Upper lobe of left lung (tissue), 6 donors: Measurements from ENCODE around the gene LRP8. TPM values are rescaled to one million over a fixed set of nuclear protein-coding genes. Genes with fewer than 3 reads are reported as not detected.

Experiments used
- ATAC-seq, 2 donors: fragments of 200-7000 bp; cut with Tn5 transposase; one replicate each; pipeline ENCODE4 v1.9.1; 2022; ENCODE audit warnings: mild to moderate bottlenecking in 2 of 2, moderate library complexity in 2 of 2; ENCODE audit not compliant: low FRiP score in 2 of 2
- DNase-seq, 2 donors: peaks; one replicate each; pipeline ENCODE4 v3.0.0-alpha.2; 2019 to 2020
- H3K27ac ChIP-seq, 4 donors: fragments of 200-600 bp; sonication (generic); one replicate each; pipeline ENCODE4 v1.5.1; 2016 to 2019
- H3K27me3 ChIP-seq, 4 donors: fragments of 200-600 bp; sonication (generic); one replicate each; pipeline ENCODE4 v1.5.1; 2017 to 2019
- H3K36me3 ChIP-seq, 4 donors: fragments of 200-600 bp; sonication (generic); one replicate each; pipeline ENCODE4 v1.5.1; 2016 to 2019
- H3K4me1 ChIP-seq, 4 donors: fragments of 200-600 bp; sonication (generic); one replicate each; pipeline ENCODE4 v1.5.1; 2018 to 2019
- H3K4me3 ChIP-seq, 4 donors: fragments of 200-600 bp; sonication (generic); one replicate each; pipeline ENCODE4 v1.5.1; 2017 to 2019; ENCODE audit warnings: mild to moderate bottlenecking in 2 of 4, moderate library complexity in 1 of 4
- H3K9me3 ChIP-seq, 4 donors: fragments of 200-600 bp; sonication (generic); one replicate each; pipeline ENCODE4 v1.5.1; 2018 to 2019
- EP300 ChIP-seq, 4 donors: sonication (generic); formaldehyde crosslinking; IDR thresholded peaks; one replicate each; pipeline ENCODE4 v1.5.1; 2017; ENCODE audit warnings: antibody characterized with exemption in 4 of 4, control low read depth in 2 of 4
- POLR2A ChIP-seq, 4 donors: fragments of 450-650 bp; IDR thresholded peaks; one replicate each; pipeline ENCODE4 v1.5.1; 2016 to 2017; ENCODE audit warnings: antibody characterized with exemption in 4 of 4, mild to moderate bottlenecking in 2 of 4
- POLR2AphosphoS5 ChIP-seq, 2 donors: sonication (generic); formaldehyde crosslinking; IDR thresholded peaks; one replicate each; pipeline ENCODE4 v1.5.1; 2017; ENCODE audit warnings: antibody characterized with exemption in 2 of 2
- WGBS, 2 donors: methylation state at CpG; one replicate each; pipeline ENCODE4 v1.1.5; 2017 to 2018; 5-methylcytosine and 5-hydroxymethylcytosine counted together
- total RNA-seq, 6 donors: library from RNA; depleted of rRNA in 4 of 6; stranded (reverse); fragments of >200 nt in 4 of 6; gene quantifications; one replicate each; pipeline versions ENCODE4 v1.1.0 to v1.2.1, GENCODE V29; 2016 to 2021
- TF ChIP-seq, protein P1 (sequence below), 6 experiments: fragments of 450-650 bp in 4 of 6; fragments of 200-600 bp in 2 of 6; sonication (generic) in 2 of 6; IDR thresholded peaks; one replicate each; pipeline ENCODE4 v1.5.1; 2016 to 2019; ENCODE audit warnings: antibody characterized with exemption in 6 of 6
- donor health status: DM: no; HTN: no; CAD: no; lungs with moderate emphysema.
- donor health status: DM: no; HTN: yes; CAD: no; lungs with severe emphysema.

The LRP8 gene
- total RNA-seq, 6 donors from 2014 or later: 4.6 to 23.0 (median 11.1) TPM

DNA sequence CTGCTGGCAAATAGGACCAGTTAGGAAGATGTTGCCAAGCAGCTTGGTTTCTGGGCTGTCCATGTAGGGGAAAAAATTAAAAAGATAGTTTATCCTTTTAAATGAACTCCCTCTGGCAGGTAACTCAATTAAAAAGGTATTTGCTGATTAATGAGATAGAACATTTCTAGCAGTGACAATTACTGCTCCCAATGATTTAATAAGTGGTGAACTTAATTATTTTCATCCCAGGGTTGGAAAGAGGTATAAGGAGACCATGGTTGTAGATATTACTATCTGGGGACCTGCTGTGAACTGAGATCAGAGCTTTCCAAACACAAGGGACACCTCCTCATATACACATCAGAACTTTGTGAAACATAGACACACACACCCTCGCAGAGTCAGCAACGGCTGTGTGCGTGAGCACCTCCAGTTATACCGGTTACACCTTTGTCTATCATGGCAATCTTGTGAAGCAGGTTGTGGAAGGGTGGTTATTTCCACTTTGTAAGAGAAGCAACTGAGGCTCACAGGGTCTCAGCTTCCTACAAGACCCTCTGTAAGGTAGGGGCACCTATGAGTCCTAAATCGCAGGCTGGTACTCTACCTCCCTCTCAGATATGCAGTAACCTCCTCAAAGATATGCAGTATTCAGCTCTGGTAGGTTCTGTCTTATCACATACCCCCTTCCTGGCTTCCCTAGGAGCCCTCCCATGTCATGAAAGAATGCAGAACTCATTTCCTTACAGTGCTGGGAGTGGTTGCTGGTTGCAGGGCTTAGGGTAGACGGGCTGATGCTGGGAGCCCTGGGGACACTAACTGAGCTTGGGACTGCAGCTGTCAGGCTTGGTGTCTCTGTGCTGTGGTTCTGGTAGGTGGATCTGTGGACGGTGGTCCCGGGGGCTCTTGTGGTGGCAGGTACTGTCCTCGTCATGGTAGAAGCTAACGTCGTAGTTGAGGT, 71.1 kb downstream of the LRP8 start:
- Histone ChIP-seq H3K27ac (no peak overlapping the region), H3K27me3 (no peaks in the 10 kb centered on the region), H3K36me3 (peaks cover 0 to 4% (median 2%) of the 10 kb centered on the region in 4 donors), H3K4me3 (no peak overlapping the region), H3K4me1 (no peaks in the 10 kb centered on the region), H3K9me3 (no peaks in the 10 kb centered on the region)
- DNase-seq (no peak), ATAC-seq (no peak)
- no peak for TF ChIP-seq POLR2AphosphoS5 (IDR thresholded peaks at IDR 0.05)
- TF ChIP-seq EP300 (IDR thresholded peaks at IDR 0.05): no peak
- no peak for TF ChIP-seq POLR2A (IDR thresholded peaks at IDR 0.05)
- TF ChIP-seq, protein P1, sequence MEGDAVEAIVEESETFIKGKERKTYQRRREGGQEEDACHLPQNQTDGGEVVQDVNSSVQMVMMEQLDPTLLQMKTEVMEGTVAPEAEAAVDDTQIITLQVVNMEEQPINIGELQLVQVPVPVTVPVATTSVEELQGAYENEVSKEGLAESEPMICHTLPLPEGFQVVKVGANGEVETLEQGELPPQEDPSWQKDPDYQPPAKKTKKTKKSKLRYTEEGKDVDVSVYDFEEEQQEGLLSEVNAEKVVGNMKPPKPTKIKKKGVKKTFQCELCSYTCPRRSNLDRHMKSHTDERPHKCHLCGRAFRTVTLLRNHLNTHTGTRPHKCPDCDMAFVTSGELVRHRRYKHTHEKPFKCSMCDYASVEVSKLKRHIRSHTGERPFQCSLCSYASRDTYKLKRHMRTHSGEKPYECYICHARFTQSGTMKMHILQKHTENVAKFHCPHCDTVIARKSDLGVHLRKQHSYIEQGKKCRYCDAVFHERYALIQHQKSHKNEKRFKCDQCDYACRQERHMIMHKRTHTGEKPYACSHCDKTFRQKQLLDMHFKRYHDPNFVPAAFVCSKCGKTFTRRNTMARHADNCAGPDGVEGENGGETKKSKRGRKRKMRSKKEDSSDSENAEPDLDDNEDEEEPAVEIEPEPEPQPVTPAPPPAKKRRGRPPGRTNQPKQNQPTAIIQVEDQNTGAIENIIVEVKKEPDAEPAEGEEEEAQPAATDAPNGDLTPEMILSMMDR (IDR thresholded peaks at IDR 0.05): no peak
- 84 to 86% methylated on average over 10 to 11 of the region's 11 CpGs for WGBS, 2 donors

- Histone ChIP-seq H3K9me3 (no peaks in the 10 kb centered on the region), H3K27ac (no peak overlapping the region), H3K27me3 (no peaks in the 10 kb centered on the region), H3K4me3 (no peak overlapping the region), H3K4me1 (no peaks in the 10 kb centered on the region), H3K36me3 (peaks cover 0 to 4% (median 0%) of the 10 kb centered on the region in 4 donors)
- DNase-seq: no peak
- TF ChIP-seq EP300 (IDR thresholded peaks at IDR 0.05): no peak
- TF ChIP-seq, protein P1 (IDR thresholded peaks at IDR 0.05): no peak
- TF ChIP-seq POLR2AphosphoS5 (IDR thresholded peaks at IDR 0.05): no peak
- no peak for TF ChIP-seq POLR2A (IDR thresholded peaks at IDR 0.05)
- ATAC-seq: no peak
- WGBS, 2 donors: 92 to 100% methylated on average over 4 of the region's 4 CpGs
Observed at GRCh38 chr1:53255031-53255430, 72.8 kb downstream of the LRP8 start.

GRCh38 chr1:53254011-53254640, 73.7 kb downstream of the LRP8 start:
- peaks cover 0 to 4% (median 0%) of the 10 kb centered on the region in 4 donors for H3K36me3 ChIP-seq
- no peaks in the 10 kb centered on the region for H3K27me3 ChIP-seq
- no peaks in the 10 kb centered on the region for H3K9me3 ChIP-seq
- 86 to 89% methylated on average over 4 of the region's 4 CpGs for WGBS, 2 donors
- no peak overlapping the region for H3K27ac ChIP-seq
- no peak for TF ChIP-seq POLR2A (IDR thresholded peaks at IDR 0.05)
- TF ChIP-seq POLR2AphosphoS5 (IDR thresholded peaks at IDR 0.05): no peak
- no peak for TF ChIP-seq EP300 (IDR thresholded peaks at IDR 0.05)
- TF ChIP-seq, protein P1 (IDR thresholded peaks at IDR 0.05): no peak
- no peaks in the 10 kb centered on the region for H3K4me1 ChIP-seq
- H3K4me3 ChIP-seq: no peak overlapping the region
- no peak for ATAC-seq
- no peak for DNase-seq

GRCh38 chr1:53250325-53250724, 77.5 kb downstream of the LRP8 start:
- Histone ChIP-seq H3K4me1 (no peaks in the 10 kb centered on the region), H3K27ac (no peak overlapping the region), H3K4me3 (no peak overlapping the region), H3K36me3 (peaks cover 0 to 4% (median 0%) of the 10 kb centered on the region in 4 donors), H3K27me3 (no peaks in the 10 kb centered on the region), H3K9me3 (no peaks in the 10 kb centered on the region)
- 79 to 87% methylated on average over 4 of the region's 4 CpGs for WGBS, 2 donors
- DNase-seq: no peak
- TF ChIP-seq, protein P1 (IDR thresholded peaks at IDR 0.05): no peak
- TF ChIP-seq POLR2A (IDR thresholded peaks at IDR 0.05) (no peak), POLR2AphosphoS5 (IDR thresholded peaks at IDR 0.05) (no peak), EP300 (IDR thresholded peaks at IDR 0.05) (no peak)
- ATAC-seq: no peak
